HEK293 (cell line): Measurements from ENCODE around the gene TP53I3.

Experiments
- GFI1B ChIP-seq: fragments of 450-650 bp; formaldehyde crosslinking; IDR thresholded peaks from 2 replicates; pipeline ENCODE4 v1.5.1; 2016; ENCODE audit warnings: missing biosample characterization, missing genetic modification characterization
- REST ChIP-seq: fragments of 450-650 bp; formaldehyde crosslinking; IDR thresholded peaks from 2 replicates; pipeline ENCODE4 v1.5.1; 2016; ENCODE audit warnings: missing biosample characterization, missing genetic modification characterization
- SCRT1 ChIP-seq: fragments of 450-650 bp; formaldehyde crosslinking; IDR thresholded peaks from 2 replicates; pipeline ENCODE4 v1.5.1; 2016; ENCODE audit warnings: missing biosample characterization, missing genetic modification characterization, borderline replicate concordance
- ZFP3 ChIP-seq: fragments of 450-650 bp; formaldehyde crosslinking; IDR thresholded peaks from 2 replicates; pipeline ENCODE4 v1.5.1; 2016; ENCODE audit warnings: low read depth, missing biosample characterization, missing genetic modification characterization
- ZNF302 ChIP-seq: fragments of 450-650 bp; formaldehyde crosslinking; IDR thresholded peaks from 2 replicates; pipeline ENCODE4 v1.5.1; 2016; ENCODE audit warnings: missing biosample characterization, missing genetic modification characterization, low read depth
- ZNF37A ChIP-seq: fragments of 450-650 bp; IDR thresholded peaks from 2 replicates; pipeline ENCODE4 v1.5.1; 2018; ENCODE audit warnings: missing biosample characterization, missing genetic modification characterization
- ZNF398 ChIP-seq: fragments of 450-650 bp; formaldehyde crosslinking; IDR thresholded peaks from 2 replicates; pipeline ENCODE4 v1.5.1; 2017; ENCODE audit warnings: missing biosample characterization, missing genetic modification characterization
- ZNF629 ChIP-seq: fragments of 450-650 bp; formaldehyde crosslinking; IDR thresholded peaks from 2 replicates; pipeline ENCODE4 v1.5.1; 2017; ENCODE audit warnings: missing biosample characterization, missing genetic modification characterization
- ZNF768 ChIP-seq: fragments of 450-650 bp; formaldehyde crosslinking; IDR thresholded peaks from 2 replicates; pipeline ENCODE4 v1.5.1; 2018; ENCODE audit warnings: missing biosample characterization, mild to moderate bottlenecking, missing genetic modification characterization
- ZXDB ChIP-seq: fragments of 450-650 bp; formaldehyde crosslinking; IDR thresholded peaks from 2 replicates; pipeline ENCODE4 v1.5.1; 2016; ENCODE audit warnings: missing biosample characterization, missing genetic modification characterization
- TF ChIP-seq, protein P1 (sequence below): fragments of 450-650 bp; formaldehyde crosslinking; IDR thresholded peaks from 2 replicates; pipeline ENCODE4 v1.5.1; 2016; ENCODE audit warnings: missing biosample characterization, missing genetic modification characterization
- TF ChIP-seq, protein P2 (sequence below): fragments of 450-650 bp; formaldehyde crosslinking; conservative IDR thresholded peaks from 2 replicates; pipeline ENCODE4 v1.5.1; 2016; ENCODE audit warnings: low read depth, missing biosample characterization, missing genetic modification characterization

DNA sequence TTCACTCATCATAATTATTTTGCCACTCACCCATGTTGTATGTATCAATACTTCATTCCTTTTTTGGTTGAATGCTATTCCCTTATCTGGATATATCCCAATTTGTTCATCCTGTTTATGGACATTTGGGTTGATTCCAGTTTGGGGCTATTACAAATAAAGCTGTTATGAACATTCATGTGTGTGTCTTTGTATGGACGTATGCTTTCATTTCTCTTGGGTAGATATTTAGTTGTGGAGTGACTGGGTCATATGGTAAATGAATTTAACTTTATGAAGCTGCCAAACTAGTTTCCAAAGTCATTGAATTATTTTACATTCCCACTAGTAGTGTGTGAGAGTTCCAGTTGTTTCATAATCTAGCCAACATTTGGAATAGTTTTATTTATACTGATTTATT is 41.3 kb upstream of the TP53I3 start:
- TF ChIP-seq ZNF398 (tag by site-specific recombination): no peak
- no peak for TF ChIP-seq ZFP3 (tag by site-specific recombination)
- TF ChIP-seq ZNF768 (tag by site-specific recombination): no peak
- TF ChIP-seq, protein P1, sequence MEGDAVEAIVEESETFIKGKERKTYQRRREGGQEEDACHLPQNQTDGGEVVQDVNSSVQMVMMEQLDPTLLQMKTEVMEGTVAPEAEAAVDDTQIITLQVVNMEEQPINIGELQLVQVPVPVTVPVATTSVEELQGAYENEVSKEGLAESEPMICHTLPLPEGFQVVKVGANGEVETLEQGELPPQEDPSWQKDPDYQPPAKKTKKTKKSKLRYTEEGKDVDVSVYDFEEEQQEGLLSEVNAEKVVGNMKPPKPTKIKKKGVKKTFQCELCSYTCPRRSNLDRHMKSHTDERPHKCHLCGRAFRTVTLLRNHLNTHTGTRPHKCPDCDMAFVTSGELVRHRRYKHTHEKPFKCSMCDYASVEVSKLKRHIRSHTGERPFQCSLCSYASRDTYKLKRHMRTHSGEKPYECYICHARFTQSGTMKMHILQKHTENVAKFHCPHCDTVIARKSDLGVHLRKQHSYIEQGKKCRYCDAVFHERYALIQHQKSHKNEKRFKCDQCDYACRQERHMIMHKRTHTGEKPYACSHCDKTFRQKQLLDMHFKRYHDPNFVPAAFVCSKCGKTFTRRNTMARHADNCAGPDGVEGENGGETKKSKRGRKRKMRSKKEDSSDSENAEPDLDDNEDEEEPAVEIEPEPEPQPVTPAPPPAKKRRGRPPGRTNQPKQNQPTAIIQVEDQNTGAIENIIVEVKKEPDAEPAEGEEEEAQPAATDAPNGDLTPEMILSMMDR (tag by site-specific recombination): no peak
- no peak for TF ChIP-seq ZNF37A (tag by site-specific recombination)
- no peak for TF ChIP-seq GFI1B (tag by site-specific recombination)
- no peak for TF ChIP-seq REST (tag by site-specific recombination)
- no peak for TF ChIP-seq ZNF629 (tag by site-specific recombination)
- TF ChIP-seq, protein P2, sequence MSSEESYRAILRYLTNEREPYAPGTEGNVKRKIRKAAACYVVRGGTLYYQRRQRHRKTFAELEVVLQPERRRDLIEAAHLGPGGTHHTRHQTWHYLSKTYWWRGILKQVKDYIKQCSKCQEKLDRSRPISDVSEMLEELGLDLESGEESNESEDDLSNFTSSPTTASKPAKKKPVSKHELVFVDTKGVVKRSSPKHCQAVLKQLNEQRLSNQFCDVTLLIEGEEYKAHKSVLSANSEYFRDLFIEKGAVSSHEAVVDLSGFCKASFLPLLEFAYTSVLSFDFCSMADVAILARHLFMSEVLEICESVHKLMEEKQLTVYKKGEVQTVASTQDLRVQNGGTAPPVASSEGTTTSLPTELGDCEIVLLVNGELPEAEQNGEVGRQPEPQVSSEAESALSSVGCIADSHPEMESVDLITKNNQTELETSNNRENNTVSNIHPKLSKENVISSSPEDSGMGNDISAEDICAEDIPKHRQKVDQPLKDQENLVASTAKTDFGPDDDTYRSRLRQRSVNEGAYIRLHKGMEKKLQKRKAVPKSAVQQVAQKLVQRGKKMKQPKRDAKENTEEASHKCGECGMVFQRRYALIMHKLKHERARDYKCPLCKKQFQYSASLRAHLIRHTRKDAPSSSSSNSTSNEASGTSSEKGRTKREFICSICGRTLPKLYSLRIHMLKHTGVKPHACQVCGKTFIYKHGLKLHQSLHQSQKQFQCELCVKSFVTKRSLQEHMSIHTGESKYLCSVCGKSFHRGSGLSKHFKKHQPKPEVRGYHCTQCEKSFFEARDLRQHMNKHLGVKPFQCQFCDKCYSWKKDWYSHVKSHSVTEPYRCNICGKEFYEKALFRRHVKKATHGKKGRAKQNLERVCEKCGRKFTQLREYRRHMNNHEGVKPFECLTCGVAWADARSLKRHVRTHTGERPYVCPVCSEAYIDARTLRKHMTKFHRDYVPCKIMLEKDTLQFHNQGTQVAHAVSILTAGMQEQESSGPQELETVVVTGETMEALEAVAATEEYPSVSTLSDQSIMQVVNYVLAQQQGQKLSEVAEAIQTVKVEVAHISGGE (tag by site-specific recombination): no peak
- TF ChIP-seq ZNF302 (tag by site-specific recombination): no peak
- no peak for TF ChIP-seq SCRT1 (tag by site-specific recombination)
- no peak for TF ChIP-seq ZXDB (tag by site-specific recombination)
